Esophagus (tissue), 2 donors: ENCODE data around the gene PEAR1. TPM values are rescaled to one million over a fixed set of nuclear protein-coding genes. Genes with fewer than 3 reads are reported as not detected.

Experiments
- H3K27ac ChIP-seq, 2 donors: one replicate each; pipeline ENCODE4 v1.5.1; 2013; ENCODE audit warnings: low read depth in 2 of 2, mild to moderate bottlenecking in 2 of 2, inconsistent platforms in 1 of 2, low read length in 1 of 2, moderate library complexity in 1 of 2
- H3K27me3 ChIP-seq, 2 donors: one replicate each; pipeline ENCODE4 v1.6.1; 2013; ENCODE audit warnings: low read length in 2 of 2, control low read depth in 1 of 2, mild to moderate bottlenecking in 1 of 2; ENCODE audit not compliant: insufficient read depth in 2 of 2, control insufficient read depth in 1 of 2
- H3K36me3 ChIP-seq, 2 donors: one replicate each; pipeline ENCODE4 v1.6.1; 2013; ENCODE audit warnings: low read length in 1 of 2; ENCODE audit not compliant: control insufficient read depth in 2 of 2, insufficient read depth in 2 of 2
- H3K4me1 ChIP-seq, 2 donors: one replicate each; pipeline ENCODE4 v1.6.1; 2013; ENCODE audit warnings: low read length in 1 of 2; ENCODE audit not compliant: control insufficient read depth in 2 of 2, insufficient read depth in 2 of 2
- H3K4me3 ChIP-seq, 2 donors: one replicate each; pipeline ENCODE4 v1.5.1; 2013; ENCODE audit warnings: low read length in 2 of 2, mild to moderate bottlenecking in 2 of 2, low read depth in 1 of 2, moderate library complexity in 1 of 2
- H3K9me3 ChIP-seq, 2 donors: one replicate each; pipeline ENCODE4 v1.6.1; 2013; ENCODE audit warnings: mild to moderate bottlenecking in 2 of 2, low read depth in 1 of 2, low read length in 1 of 2, moderate library complexity in 1 of 2; ENCODE audit not compliant: control insufficient read depth in 2 of 2, insufficient read depth in 1 of 2
- WGBS, 2 donors: extraction: QIAGEN DNeasy Blood & Tissue Kit; methylation state at CpG; one replicate each; pipeline ENCODE4 v1.1.7; 2013; 5-methylcytosine and 5-hydroxymethylcytosine counted together
- polyA plus RNA-seq, 2 donors: library from polyadenylated mRNA; stranded (reverse); fragments of 200-250 nt; gene quantifications; one replicate each; pipeline ENCODE4 v1.2.3, GENCODE V29; 2013
- donor health status: healthy with polysubstance abuse.
- donor health status: Bipolar disorder and iron deficiency.

The PEAR1 gene
- polyA plus RNA-seq, 2 donors: 1.5 to 1.7 TPM

DNA sequence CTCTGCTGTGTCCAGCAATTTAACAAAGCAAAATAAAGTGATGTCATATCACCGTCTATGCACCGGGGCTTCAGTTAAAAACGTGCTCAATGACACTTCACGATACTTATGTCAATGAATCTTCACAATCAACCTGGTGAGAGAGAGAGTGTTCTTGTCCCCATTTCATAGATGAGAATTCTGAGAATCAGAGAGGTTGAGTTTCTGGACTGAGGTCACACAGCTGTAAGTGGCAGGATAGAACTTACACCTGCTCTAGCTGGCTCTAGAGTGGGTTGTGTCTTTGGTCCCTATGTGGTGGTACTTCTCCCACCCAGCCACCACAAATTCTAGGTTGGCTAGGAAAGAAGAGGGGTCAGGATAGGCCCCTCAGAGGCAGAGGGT is 27.7 kb upstream of the PEAR1 start:
- no peak overlapping the region for H3K4me3 ChIP-seq
- H3K4me1 ChIP-seq: peaks cover 0 to 4% of the 10 kb centered on the region in 2 donors
- 82 to 84% methylated on average over 4 of the region's 4 CpGs for WGBS, 2 donors
- H3K9me3 ChIP-seq: no peaks in the 10 kb centered on the region
- H3K27ac ChIP-seq: no peak overlapping the region
- peaks cover 0 to 5% of the 10 kb centered on the region in 2 donors for H3K27me3 ChIP-seq
- no peaks in the 10 kb centered on the region for H3K36me3 ChIP-seq

DNA sequence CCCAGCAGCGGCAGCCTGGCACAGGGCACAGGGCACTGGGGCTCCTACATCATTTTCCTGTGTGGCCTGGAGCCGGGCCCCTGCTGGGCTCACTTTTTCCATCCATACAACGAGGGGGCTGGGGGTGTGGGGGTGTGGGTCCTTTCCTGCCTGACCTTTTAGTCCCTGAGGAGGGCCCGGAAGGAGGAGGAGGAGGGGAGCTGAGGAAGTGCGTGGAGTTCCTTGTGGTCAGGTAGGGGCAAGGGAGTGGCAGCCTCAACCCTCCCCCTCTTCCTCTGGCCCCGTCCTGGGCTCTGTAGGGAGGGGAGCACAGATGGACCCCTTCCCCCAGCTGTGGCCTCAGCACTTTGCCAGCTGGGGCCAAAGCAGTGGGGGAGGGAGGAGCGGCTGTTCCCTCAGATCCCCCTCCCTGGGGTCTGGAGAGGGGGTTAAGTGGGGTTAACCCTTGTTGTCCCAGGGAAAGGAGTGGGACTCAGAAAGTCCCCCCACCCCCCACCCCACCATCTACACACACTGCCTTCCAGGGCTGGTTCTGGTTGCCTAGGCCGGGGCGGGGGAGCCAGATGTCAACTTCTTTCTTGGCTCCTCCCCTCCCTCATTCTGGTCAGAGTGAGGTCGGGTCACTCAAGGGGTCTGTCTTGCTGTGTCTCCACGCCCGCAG is 27.1 kb upstream of the PEAR1 start:
- peaks cover 0 to 5% of the 10 kb centered on the region in 2 donors for H3K27me3 ChIP-seq
- H3K27ac ChIP-seq: no peak overlapping the region
- no peaks in the 10 kb centered on the region for H3K4me1 ChIP-seq
- 54 to 60% methylated on average over 11 to 12 of the region's 12 CpGs for WGBS, 2 donors
- H3K36me3 ChIP-seq: no peaks in the 10 kb centered on the region
- H3K4me3 ChIP-seq: no peak overlapping the region
- no peaks in the 10 kb centered on the region for H3K9me3 ChIP-seq

DNA sequence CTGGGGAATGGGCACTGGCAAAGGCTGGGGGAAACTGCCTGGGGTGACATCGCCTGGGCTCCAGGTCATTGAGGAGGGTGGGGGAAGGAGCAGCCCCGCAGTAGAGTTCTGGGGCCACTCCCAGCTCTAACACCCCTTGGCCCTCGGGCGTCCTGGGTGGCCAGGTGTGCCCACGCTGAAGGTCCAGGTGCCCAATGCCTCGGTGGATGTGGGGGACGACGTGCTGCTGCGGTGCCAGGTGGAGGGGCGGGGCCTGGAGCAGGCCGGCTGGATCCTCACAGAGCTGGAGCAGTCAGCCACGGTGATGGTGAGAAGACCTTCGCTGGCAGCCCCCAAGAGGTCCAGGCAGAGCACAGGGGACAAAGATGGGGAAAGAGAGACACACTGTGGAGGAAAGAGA is 25.2 kb upstream of the PEAR1 start:
- no peaks in the 10 kb centered on the region for H3K27me3 ChIP-seq
- 66 to 67% methylated on average over 13 of the region's 13 CpGs for WGBS, 2 donors
- H3K4me3 ChIP-seq: no peak overlapping the region
- H3K9me3 ChIP-seq: no peaks in the 10 kb centered on the region
- H3K27ac ChIP-seq: no peak overlapping the region
- H3K36me3 ChIP-seq: no peaks in the 10 kb centered on the region
- H3K4me1 ChIP-seq: no peaks in the 10 kb centered on the region

DNA sequence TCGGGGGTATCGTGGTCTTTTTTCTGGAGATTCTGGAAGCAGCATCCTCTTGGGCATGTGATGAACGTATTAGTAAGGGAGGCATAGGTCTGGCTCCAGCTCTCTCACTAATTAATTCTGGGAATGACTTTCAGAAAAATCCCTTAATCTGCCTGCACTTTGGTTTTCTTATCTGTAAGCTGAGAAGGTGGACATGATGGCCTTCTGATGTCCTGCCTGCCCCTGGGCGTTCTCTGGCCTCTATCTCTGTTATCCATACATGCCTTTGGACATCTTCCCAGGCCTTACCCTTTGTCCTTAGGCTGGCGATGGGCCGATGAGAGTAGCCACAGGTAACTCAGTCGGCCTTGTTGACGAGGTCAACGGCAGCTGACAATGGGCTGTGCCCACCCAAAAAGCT is 24.1 kb upstream of the PEAR1 start:
- Histone ChIP-seq H3K36me3 (no peaks in the 10 kb centered on the region), H3K9me3 (no peaks in the 10 kb centered on the region), H3K4me3 (no peak overlapping the region), H3K27ac (no peak overlapping the region), H3K4me1 (no peaks in the 10 kb centered on the region), H3K27me3 (no peaks in the 10 kb centered on the region)
- WGBS, 2 donors: 88 to 92% methylated on average over 9 of the region's 9 CpGs

DNA sequence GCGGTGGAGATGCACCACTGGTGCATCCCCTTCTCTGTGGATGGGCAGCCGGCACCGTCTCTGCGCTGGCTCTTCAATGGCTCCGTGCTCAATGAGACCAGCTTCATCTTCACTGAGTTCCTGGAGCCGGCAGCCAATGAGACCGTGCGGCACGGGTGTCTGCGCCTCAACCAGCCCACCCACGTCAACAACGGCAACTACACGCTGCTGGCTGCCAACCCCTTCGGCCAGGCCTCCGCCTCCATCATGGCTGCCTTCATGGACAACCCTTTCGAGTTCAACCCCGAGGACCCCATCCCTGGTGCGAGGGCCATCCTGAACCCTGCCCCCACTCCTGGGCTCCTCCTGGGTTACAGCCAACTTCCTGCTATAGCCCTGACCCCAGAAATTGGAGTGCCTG is 19.9 kb upstream of the PEAR1 start:
- Histone ChIP-seq H3K4me1 (no peaks in the 10 kb centered on the region), H3K36me3 (no peaks in the 10 kb centered on the region), H3K4me3 (no peak overlapping the region), H3K27me3 (no peaks in the 10 kb centered on the region), H3K9me3 (no peaks in the 10 kb centered on the region), H3K27ac (no peak overlapping the region)
- 93 to 95% methylated on average over 18 of the region's 18 CpGs for WGBS, 2 donors

DNA sequence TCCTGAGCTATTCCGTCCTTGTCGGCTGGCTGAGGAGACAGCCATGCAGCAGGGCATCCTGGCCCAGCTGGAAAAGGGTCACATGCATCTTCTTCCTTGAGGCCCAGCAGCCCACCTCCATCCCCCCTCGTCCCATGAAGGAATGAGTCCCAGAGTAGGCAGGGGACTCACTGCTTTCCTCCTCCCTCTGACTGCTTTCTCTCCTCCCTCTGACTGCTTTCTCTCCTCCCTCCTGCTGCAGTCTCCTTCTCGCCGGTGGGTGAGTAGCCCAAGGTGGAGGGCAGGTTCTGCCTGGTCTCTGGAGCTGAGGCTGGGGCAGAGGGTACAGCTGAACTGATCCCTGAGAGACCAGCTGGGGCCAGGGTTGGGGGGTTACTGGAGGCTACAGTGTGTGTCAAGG is 19.4 kb upstream of the PEAR1 start:
- Histone ChIP-seq H3K4me1 (no peaks in the 10 kb centered on the region), H3K4me3 (no peak overlapping the region), H3K36me3 (no peaks in the 10 kb centered on the region), H3K27me3 (no peaks in the 10 kb centered on the region), H3K27ac (no peak overlapping the region), H3K9me3 (no peaks in the 10 kb centered on the region)
- WGBS, 2 donors: 80 to 84% methylated on average over 5 of the region's 5 CpGs

DNA sequence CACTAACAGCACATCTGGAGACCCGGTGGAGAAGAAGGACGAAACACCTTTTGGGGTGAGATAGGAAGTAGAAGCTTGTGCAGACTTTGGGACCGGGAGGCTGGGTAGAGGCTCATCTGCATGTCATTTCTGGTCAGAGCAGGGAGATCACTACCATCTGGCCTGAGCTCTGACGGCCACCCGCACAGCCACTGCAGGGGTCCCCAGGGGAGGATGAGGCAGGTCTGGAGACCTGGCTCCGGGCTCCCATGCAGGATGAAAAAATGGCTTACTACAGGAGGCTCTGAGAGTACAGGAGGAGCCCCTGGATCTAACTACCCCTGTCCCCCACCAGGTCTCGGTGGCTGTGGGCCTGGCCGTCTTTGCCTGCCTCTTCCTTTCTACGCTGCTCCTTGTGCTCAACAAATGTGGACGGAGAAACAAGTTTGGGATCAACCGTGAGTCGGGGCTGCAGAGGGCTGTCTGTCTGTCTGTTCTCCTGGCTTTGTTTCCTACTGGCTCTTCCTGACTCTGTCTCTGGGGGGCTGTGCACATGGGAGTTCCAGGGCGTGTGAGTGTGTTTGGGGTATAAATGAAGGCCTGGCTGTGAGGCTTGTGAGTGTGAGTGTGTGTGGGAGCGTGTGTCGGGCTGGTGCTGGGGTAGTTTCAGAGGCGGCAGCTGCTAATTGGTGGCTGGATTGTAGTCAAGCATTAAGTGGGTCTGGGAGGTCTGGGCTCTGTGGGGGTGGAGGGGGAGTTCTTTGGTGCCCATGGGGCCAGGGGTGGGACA is 18.8 kb upstream of the PEAR1 start:
- Histone ChIP-seq H3K36me3 (no peaks in the 10 kb centered on the region), H3K27me3 (no peaks in the 10 kb centered on the region), H3K27ac (no peak overlapping the region), H3K4me3 (no peak overlapping the region), H3K9me3 (no peaks in the 10 kb centered on the region), H3K4me1 (no peaks in the 10 kb centered on the region)
- WGBS, 2 donors: 84 to 86% methylated on average over 16 of the region's 16 CpGs

DNA sequence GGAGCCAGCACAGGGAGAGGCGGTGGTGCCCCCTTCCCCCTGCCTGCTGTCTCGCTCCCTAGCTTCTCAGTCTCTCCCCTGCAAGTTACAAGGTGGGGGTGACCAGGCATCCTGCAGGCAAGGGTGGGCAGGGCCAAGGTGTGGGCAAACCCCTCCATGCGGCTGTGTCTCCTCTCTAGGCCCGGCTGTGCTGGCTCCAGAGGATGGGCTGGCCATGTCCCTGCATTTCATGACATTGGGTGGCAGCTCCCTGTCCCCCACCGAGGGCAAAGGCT is 18.2 kb upstream of the PEAR1 start:
- 72 to 78% methylated on average over 5 of the region's 5 CpGs for WGBS, 2 donors
- Histone ChIP-seq H3K36me3 (no peaks in the 10 kb centered on the region), H3K4me1 (no peaks in the 10 kb centered on the region), H3K9me3 (no peaks in the 10 kb centered on the region), H3K27ac (no peak overlapping the region), H3K4me3 (no peak overlapping the region), H3K27me3 (no peaks in the 10 kb centered on the region)

DNA sequence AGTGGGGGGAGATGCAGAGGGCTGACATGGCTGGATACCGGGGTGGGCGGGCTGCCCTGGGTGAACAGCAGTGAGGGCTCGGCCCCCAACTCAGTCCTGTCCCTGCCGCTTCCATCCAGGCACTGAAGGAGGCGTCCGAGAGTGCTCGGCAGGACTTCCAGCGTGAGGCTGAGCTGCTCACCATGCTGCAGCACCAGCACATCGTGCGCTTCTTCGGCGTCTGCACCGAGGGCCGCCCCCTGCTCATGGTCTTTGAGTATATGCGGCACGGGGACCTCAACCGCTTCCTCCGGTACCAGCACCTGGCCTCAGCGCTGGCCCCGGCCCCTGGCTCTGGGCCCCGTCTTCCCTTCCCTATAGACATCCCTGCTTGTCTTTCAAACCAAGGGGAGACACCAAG is 17.2 kb upstream of the PEAR1 start:
- no peaks in the 10 kb centered on the region for H3K4me1 ChIP-seq
- no peaks in the 10 kb centered on the region for H3K27me3 ChIP-seq
- no peak overlapping the region for H3K4me3 ChIP-seq
- 37 to 43% methylated on average over 21 of the region's 21 CpGs for WGBS, 2 donors
- no peaks in the 10 kb centered on the region for H3K36me3 ChIP-seq
- no peak overlapping the region for H3K27ac ChIP-seq
- no peaks in the 10 kb centered on the region for H3K9me3 ChIP-seq
